Mesenteric fat pad (tissue), 1 donor: ENCODE results near the gene NPHS2. TPM values are rescaled to one million over a fixed set of nuclear protein-coding genes. Genes with fewer than 3 reads are reported as not detected.

ENCODE experiments used
- DNase-seq: peaks from one replicate; pipeline ENCODE4 v3.0.0-alpha.2; 2020; ENCODE audit warnings: low spot score
- long read RNA-seq: library from polyadenylated mRNA; unstranded; transcript quantifications from one replicate; pipeline ENCODE4 v2.0.0, GENCODE V29; 2020
- total RNA-seq: library from RNA; stranded (reverse); fragmentation: NEBNext Ultra II Directional; extraction: Animal tissue kit (Norgen Biotek cat#: 25700); gene quantifications from one replicate; pipeline ENCODE4 v1.2.1, GENCODE V29; 2021
- donor health status: DM: yes; HTN: yes; CAD: no.

NPHS2 gene
- not detected for total RNA-seq
- long read RNA-seq, result 0 reads

GRCh38 chr1:179575497-179576314 lies at the start of gene NPHS2:
Gene NPHS2 (minus strand): TSS chr1:179575948. CDS start chr1:179575864, 84 bp downstream.
- DNase-seq, result no peak

- DNase-seq, result no peak
These were observed 36.6 kb upstream of the NPHS2 start for GRCh38 chr1:179612361-179612760.

- DNase-seq, result no peak
These were observed 25.3 kb upstream of the NPHS2 start for GRCh38 chr1:179601093-179601492.

DNA sequence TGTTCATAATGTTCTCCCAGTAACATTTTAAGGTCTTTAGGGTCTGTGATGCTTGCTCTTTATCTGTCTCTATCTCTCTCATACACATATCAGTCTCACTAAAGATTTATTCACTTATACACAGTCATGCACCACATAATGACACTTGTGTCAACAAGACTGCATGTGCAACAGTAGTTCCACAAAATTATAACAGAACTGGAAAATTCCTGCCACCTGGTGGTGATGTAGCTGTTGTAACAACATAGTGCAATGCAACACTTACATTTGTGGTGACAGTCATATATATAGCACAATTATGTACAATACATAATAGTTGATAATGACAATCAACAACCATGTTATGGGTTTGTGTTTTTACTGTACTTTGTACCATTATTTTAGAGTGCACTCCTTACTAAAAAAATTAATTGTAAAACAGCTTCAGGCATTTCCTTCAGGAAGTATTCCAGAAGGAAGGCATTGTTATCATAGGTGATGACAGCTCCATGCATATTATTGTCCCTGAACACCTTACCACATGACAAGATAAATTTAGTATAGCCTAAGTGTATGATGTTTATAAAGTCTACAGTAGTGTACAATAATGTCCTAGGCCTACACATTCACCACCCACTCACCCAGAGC lies 24.0 kb upstream of the NPHS2 start:
- no peak for DNase-seq

GRCh38 chr1:179598631-179599030 lies 22.9 kb upstream of the NPHS2 start:
- no peak for DNase-seq

GRCh38 chr1:179591592-179592580 lies 16.1 kb upstream of the NPHS2 start, which contains the start of gene TDRD5:
Gene TDRD5 (plus strand): TSS chr1:179591832. CDS start chr1:179592616, 784 bp downstream.
- no peak for DNase-seq

DNA sequence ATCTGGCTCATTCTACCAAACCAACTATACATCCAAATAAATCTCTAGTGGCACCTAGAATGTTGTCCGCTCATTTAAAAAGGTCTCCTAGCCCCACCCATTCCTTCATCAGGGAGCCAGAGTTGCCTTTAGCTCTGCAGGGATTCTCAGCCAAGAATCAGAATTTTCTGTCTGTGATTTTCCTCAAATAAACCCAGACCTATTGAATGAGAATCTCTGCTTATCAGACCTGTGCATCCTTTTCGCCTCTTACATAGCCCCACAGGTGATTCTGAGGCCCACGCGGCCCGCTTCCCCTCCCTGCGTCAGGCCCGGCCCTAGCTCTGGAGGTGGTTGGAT lies 15.5 kb upstream of the NPHS2 start:
- no peak for DNase-seq

- DNase-seq, result no peak
These were observed 14.9 kb upstream of the NPHS2 start for GRCh38 chr1:179590671-179591070.

- DNase-seq, result no peak
These were observed 13.8 kb upstream of the NPHS2 start for GRCh38 chr1:179589509-179589908.

DNA sequence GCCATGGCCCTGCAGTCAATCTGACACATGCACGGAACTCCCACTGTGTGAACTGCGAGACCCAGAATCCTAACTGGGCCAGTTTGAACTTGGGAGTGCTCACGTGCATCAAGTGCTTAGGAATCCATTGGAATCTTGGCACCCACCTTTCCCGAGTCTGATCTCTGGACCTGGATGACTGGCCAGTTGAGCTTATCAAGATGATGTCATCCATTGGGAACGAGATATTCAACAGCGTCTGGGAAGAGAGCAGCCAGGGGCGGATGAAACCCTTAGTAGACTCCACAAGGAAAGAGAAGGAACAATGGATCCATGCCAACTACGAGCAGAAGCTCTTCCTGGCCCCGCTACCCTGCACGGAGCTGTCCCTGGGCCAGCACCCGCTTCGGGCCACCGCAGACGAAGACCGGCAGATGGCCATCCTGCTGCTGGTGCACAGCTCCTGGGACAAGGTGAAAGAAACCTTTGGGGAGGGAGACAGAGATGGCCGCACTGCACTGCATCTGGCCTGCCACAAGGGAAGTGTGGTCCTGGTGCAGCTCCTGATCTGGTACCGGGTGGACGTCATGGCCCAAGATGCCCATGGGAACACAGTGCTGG lies 12.8 kb upstream of the NPHS2 start:
- no peak for DNase-seq

DNA sequence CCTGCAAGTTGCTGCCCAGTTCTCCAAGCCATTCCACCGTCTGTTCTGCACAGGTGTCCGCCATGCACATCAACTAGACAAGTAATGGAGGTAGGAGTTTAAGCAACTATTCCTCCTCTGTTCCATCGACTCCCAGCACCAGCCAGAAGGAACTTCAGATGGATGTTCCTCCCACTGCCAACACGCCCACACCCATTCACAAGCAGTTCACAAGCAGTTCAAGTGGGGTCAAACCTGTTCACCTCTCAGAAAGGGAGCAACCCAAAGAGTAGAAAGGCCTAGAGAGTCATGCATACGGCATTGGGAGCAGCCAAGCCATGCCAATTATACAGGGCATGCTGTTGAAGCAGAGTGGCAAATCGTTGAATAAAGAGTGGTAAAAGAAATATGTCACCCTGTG lies 11.6 kb upstream of the NPHS2 start:
- DNase-seq, result no peak

GRCh38 chr1:179586107-179586823 lies 10.5 kb upstream of the NPHS2 start:
- DNase-seq, result no peak

DNA sequence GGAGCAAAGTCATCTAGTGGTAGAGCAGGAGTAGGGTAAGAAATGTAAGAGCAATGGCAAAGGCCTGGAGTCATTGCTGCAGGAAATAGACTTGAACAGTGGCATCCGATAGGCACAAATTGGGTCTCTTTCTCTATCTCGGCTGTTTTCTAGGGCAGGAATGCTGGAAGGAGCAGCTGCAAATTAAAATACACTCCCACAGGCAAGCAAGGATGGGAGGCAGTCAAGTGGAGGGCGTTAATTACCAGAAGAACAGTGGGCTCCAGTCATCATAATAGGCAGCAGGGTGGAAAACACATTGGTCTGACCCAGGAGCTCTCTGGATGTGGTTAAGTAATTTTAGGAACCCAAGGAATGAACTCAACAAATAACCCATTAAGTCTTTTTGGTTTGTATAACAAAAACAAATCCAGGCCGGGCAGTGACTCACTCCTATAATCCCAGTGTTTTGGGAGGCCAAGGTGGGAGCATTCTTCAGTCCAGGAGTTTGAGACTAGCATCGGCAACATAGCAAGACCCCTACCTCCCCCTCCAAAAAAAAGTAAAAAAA lies 8.1 kb upstream of the NPHS2 start:
- DNase-seq, result no peak

GRCh38 chr1:179576509-179576908 lies 761 bp upstream of the NPHS2 start:
- DNase-seq, result no peak

- DNase-seq, result no peak
These were observed 17.7 kb downstream of the NPHS2 start for GRCh38 chr1:179558078-179558477.

DNA sequence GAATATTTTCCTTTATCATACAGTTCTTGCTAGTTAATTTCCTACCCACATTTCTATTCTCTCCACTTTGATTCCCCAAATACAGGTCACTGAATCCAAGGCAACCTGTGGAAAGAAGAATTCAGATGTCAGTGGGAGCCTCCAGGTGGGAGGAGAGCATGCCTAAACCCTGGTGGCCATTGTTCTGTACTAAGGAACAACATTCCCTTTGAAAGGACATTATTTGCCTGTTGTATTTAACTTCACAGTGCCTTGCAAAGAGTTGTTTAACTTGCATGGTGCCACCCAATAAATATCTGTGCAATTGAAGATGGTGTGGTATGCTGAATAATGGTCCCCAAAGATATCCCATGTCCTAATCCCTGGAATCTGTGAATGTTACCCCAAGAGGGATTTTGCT lies 21.3 kb downstream of the NPHS2 start:
- DNase-seq, result no peak

GRCh38 chr1:179550746-179551682 lies 24.7 kb downstream of the NPHS2 start:
- no peak for DNase-seq

GRCh38 chr1:179549368-179549700 lies 26.4 kb downstream of the NPHS2 start:
- no peak for DNase-seq

GRCh38 chr1:179548666-179549367 lies 26.9 kb downstream of the NPHS2 start:
- DNase-seq, result no peak
